GM23248 (cell line): ENCODE measurements around the gene ATP5PO.

Experiments used
- EZH2 ChIP-seq: fragments of 200-600 bp; sonication (generic); IDR thresholded peaks from 2 replicates; pipeline ENCODE4 v1.6.1; 2018; ENCODE audit warnings: antibody characterized with exemption, mild to moderate bottlenecking; ENCODE audit not compliant: insufficient read depth, poor library complexity, severe bottlenecking
- EZH2phosphoT487 ChIP-seq: fragments of 200-600 bp; sonication (generic); IDR thresholded peaks from 2 replicates; pipeline ENCODE4 v1.6.1; 2018; ENCODE audit warnings: antibody characterized with exemption, moderate library complexity, mild to moderate bottlenecking, low read depth; ENCODE audit not compliant: insufficient read depth

DNA sequence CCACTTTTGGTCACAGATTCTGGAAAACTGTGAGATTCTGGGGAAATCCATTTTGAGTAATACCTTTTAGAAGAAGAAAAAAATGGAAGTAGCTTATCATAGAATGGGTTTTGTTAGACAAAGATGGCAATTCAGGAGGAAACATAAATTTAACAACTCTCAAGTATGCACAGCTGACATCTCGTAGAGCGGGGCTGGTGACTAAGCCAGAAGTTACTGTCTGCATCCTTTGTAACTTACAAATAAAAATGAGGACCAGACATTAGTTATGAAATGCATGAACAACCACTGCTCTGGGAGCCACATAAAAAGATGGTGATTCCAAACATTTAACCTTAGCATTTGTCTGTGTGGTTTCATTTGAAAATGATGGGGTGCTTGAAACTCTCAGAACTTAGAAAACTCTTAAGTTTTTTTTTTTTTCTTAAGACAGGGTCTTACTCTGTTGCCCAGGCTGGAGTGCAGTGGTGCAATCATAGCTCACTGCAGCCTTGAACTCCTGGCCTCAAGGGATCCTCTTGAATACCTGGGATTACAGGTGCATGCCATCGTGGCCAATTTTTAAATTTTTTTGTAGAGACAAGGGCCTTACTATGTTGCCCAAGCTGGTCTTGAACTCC, 49.2 kb upstream of the ATP5PO start:
- TF ChIP-seq EZH2 (no peak), EZH2phosphoT487 (no peak)
